NT2/D1 (cell line): Measurements from ENCODE around the gene HPCAL1.

Experiments
- DNase-seq: peaks from one replicate; pipeline ENCODE4 v3.0.0-alpha.2; 2011; ENCODE audit warnings: low read depth, low spot score
- H3K27me3 ChIP-seq: 2 replicates; pipeline ENCODE4 v1.6.0; 2011; ENCODE audit warnings: mild to moderate bottlenecking; ENCODE audit not compliant: insufficient read length, insufficient read depth
- H3K36me3 ChIP-seq: 2 replicates; pipeline ENCODE4 v1.6.1; 2011; ENCODE audit warnings: mild to moderate bottlenecking, low read length, mixed read lengths; ENCODE audit not compliant: insufficient read depth, insufficient read length
- H3K4me1 ChIP-seq: 2 replicates; pipeline ENCODE4 v1.5.1; 2011; ENCODE audit not compliant: insufficient read depth, insufficient read length
- H3K4me3 ChIP-seq: 2 replicates; pipeline ENCODE4 v1.5.1; 2011; ENCODE audit warnings: low read depth; ENCODE audit not compliant: insufficient read length
- H3K9ac ChIP-seq: 2 replicates; pipeline ENCODE4 v1.6.0; 2011; ENCODE audit warnings: low read depth; ENCODE audit not compliant: insufficient read length
- H3K9me3 ChIP-seq: 2 replicates; pipeline ENCODE4 v1.5.1; 2011; ENCODE audit warnings: mild to moderate bottlenecking, low read length; ENCODE audit not compliant: insufficient read depth
- SUZ12 ChIP-seq: IDR thresholded peaks from 2 replicates; pipeline ENCODE4 v1.6.1; 2011; ENCODE audit not compliant: insufficient read length, insufficient read depth; ENCODE audit errors: extremely low read depth
- YY1 ChIP-seq: IDR thresholded peaks from 2 replicates; pipeline ENCODE4 v1.6.1; 2011; ENCODE audit not compliant: insufficient read length, insufficient read depth
- ZNF274 ChIP-seq: IDR thresholded peaks from 2 replicates; pipeline ENCODE4 v1.6.1; 2011; ENCODE audit warnings: mild to moderate bottlenecking, low read depth, low read length

Gene HPCAL1

GRCh38 chr2:10317646-10318045 lies 14.9 kb downstream of the HPCAL1 start:
- no peaks in the 10 kb centered on the region for H3K27me3 ChIP-seq
- no peak overlapping the region for H3K9ac ChIP-seq
- TF ChIP-seq YY1: no peak
- no peak for TF ChIP-seq ZNF274
- no peak for TF ChIP-seq SUZ12
- peaks cover 17% of the 10 kb centered on the region for H3K9me3 ChIP-seq
- peaks cover 2% of the 10 kb centered on the region for H3K36me3 ChIP-seq
- DNase-seq: no peak
- no peak overlapping the region for H3K4me3 ChIP-seq
- no peaks in the 10 kb centered on the region for H3K4me1 ChIP-seq

GRCh38 chr2:10318345-10318744 lies 15.6 kb downstream of the HPCAL1 start:
- Histone ChIP-seq H3K9me3 (peaks cover 24% of the 10 kb centered on the region), H3K27me3 (no peaks in the 10 kb centered on the region), H3K4me1 (no peaks in the 10 kb centered on the region), H3K36me3 (peaks cover 2% of the 10 kb centered on the region), H3K4me3 (no peak overlapping the region), H3K9ac (no peak overlapping the region)
- TF ChIP-seq SUZ12: no peak
- no peak for TF ChIP-seq YY1
- no peak for TF ChIP-seq ZNF274
- no peak for DNase-seq

- Histone ChIP-seq H3K36me3 (peaks cover 2% of the 10 kb centered on the region), H3K4me3 (no peak overlapping the region), H3K9me3 (peaks cover 27% of the 10 kb centered on the region), H3K9ac (no peak overlapping the region), H3K27me3 (no peaks in the 10 kb centered on the region), H3K4me1 (no peaks in the 10 kb centered on the region)
- no peak for DNase-seq
- TF ChIP-seq ZNF274: no peak
- no peak for TF ChIP-seq YY1
- no peak for TF ChIP-seq SUZ12
These were observed 17.3 kb downstream of the HPCAL1 start for GRCh38 chr2:10319892-10320574.

GRCh38 chr2:10320575-10320931 lies 17.8 kb downstream of the HPCAL1 start:
- H3K9ac ChIP-seq: no peak overlapping the region

GRCh38 chr2:10320933-10321332 lies 18.2 kb downstream of the HPCAL1 start:
- Histone ChIP-seq H3K9me3 (peaks cover 27% of the 10 kb centered on the region), H3K4me1 (no peaks in the 10 kb centered on the region), H3K36me3 (peaks cover 2% of the 10 kb centered on the region), H3K4me3 (no peak overlapping the region), H3K9ac (no peak overlapping the region), H3K27me3 (no peaks in the 10 kb centered on the region)
- TF ChIP-seq YY1 (no peak), ZNF274 (no peak), SUZ12 (no peak)
- no peak for DNase-seq

More at GRCh38 chr2:10320575-10320931, 17.8 kb downstream of the HPCAL1 start:
- Histone ChIP-seq H3K27me3 (no peaks in the 10 kb centered on the region), H3K4me1 (no peaks in the 10 kb centered on the region), H3K4me3 (no peak overlapping the region), H3K9me3 (peaks cover 27% of the 10 kb centered on the region), H3K36me3 (peaks cover 2% of the 10 kb centered on the region)
- DNase-seq: no peak
- no peak for TF ChIP-seq SUZ12
- TF ChIP-seq YY1: no peak
- no peak for TF ChIP-seq ZNF274

GRCh38 chr2:10321622-10322021 lies 18.9 kb downstream of the HPCAL1 start:
- DNase-seq: no peak
- TF ChIP-seq YY1 (no peak), ZNF274 (no peak), SUZ12 (no peak)
- H3K9ac ChIP-seq: no peak overlapping the region
- H3K36me3 ChIP-seq: peaks cover 2% of the 10 kb centered on the region
- no peaks in the 10 kb centered on the region for H3K27me3 ChIP-seq
- H3K4me3 ChIP-seq: no peak overlapping the region
- peaks cover 4% of the 10 kb centered on the region for H3K4me1 ChIP-seq
- peaks cover 27% of the 10 kb centered on the region for H3K9me3 ChIP-seq

GRCh38 chr2:10322481-10322880 lies 19.8 kb downstream of the HPCAL1 start:
- Histone ChIP-seq H3K9me3 (peaks cover 27% of the 10 kb centered on the region), H3K4me1 (peaks cover 8% of the 10 kb centered on the region), H3K9ac (no peak overlapping the region), H3K36me3 (peaks cover 2% of the 10 kb centered on the region), H3K4me3 (no peak overlapping the region), H3K27me3 (no peaks in the 10 kb centered on the region)
- no peak for DNase-seq
- no peak for TF ChIP-seq SUZ12
- no peak for TF ChIP-seq YY1
- TF ChIP-seq ZNF274: no peak
